GM19240 (cell line): Measurements from ENCODE around the gene PGPEP1.

Experiments
- DNase-seq: peaks from one replicate; pipeline ENCODE4 v3.0.0; 2011; ENCODE audit warnings: low spot score; ENCODE audit not compliant: insufficient read length

Gene PGPEP1

GRCh38 chr19:18417250-18418028 is 77.0 kb downstream of the PGPEP1 start:
- DNase-seq = no peak

DNA sequence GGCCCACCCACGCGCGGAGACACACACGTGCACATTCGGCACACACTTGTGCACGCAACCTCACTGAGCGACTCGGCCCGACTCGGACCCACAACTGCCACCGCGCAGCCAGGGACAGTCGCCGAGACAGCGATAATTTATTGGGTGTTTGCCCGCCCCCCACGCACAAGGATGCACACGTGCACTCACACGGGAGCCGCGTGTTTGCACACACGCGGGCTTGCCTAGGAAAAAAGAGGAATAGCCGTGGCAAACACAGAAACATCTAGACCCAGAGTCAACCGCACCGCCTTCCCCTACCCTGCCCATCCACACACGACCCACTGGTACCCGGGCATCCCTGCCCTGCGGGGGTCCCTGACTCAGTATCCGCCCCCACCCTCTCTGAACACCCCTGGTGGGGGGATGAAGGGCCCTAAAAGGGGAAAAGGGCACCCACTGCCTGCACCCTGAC is 77.7 kb downstream of the PGPEP1 start:
- no peak for DNase-seq

GRCh38 chr19:18418483-18419194 is 78.2 kb downstream of the PGPEP1 start:
- DNase-seq = no peak

DNA sequence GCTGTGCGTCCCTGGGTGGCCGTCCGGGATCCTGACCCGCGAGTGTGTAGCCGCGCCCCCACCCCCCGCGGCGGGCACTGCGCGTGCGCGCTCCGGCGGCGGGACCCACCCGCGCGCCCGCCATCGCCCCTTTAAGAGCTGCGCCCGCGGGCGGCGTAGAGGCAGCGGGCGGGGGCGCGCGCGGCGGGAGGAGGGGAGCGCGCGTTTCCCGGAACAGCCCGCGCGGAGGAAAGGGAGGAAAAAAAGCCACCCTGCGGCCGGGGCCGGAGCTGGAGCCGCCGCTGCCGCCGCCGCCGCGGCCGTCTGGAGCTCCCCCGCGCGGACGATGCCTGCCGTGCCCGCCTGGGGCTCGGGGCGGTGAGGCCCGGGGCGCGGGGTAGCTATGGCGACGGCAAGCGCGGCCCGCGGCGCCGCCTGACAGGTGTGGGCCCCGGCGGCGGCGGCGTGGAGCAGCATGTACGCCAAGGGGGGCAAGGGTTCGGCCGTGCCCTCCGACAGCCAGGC is 78.8 kb downstream of the PGPEP1 start, which contains the start of gene SSBP4:
TSS of gene SSBP4 (plus strand) at position 204 of the 504 bp plus-strand sequence. CDS start at position 455, 251 bp downstream.
- DNase-seq = no peak
